A673 (cell line): ENCODE data around the gene C3orf70. TPM values are rescaled to one million over a fixed set of nuclear protein-coding genes. Genes with fewer than 3 reads are reported as not detected.

Source experiments
- BruUV-seq: library from RNA; stranded (reverse); fragments of 400-500 nt; replicated peaks from 2 replicates; lab custom pipeline; 2021; lab: Mats Ljungman, UMichigan
- CTCF ChIA-PET: fragments of 300-600 bp; sonication (Branson Sonifier 250); formaldehyde crosslinking; loops from one replicate; lab custom pipeline; 2022; ENCODE audit warnings: antibody characterized with exemption; lab: Charles Lee
- POLR2A ChIA-PET: fragments of 300-600 bp; sonication (Branson Sonifier 250); formaldehyde crosslinking; loops from one replicate; lab custom pipeline; 2022; ENCODE audit warnings: antibody characterized with exemption; ENCODE audit not compliant: low non-redundant PET; lab: Charles Lee
- DNase-seq: peaks from one replicate; pipeline ENCODE4 v3.0.0-alpha.2; 2015; ENCODE audit warnings: low spot score
- H3K27ac ChIP-seq: fragments of 200-600 bp; sonication (generic); 2 replicates; pipeline ENCODE4 v1.5.1; 2016; ENCODE audit warnings: mixed run types, low read depth, mild to moderate bottlenecking, mixed read lengths, antibody characterized with exemption, low read length; ENCODE audit not compliant: poor library complexity, severe bottlenecking
- H3K27me3 ChIP-seq: fragments of 200-600 bp; sonication (generic); replicated peaks from 2 replicates; pipeline ENCODE4 v1.6.1; 2017; ENCODE audit warnings: mixed run types, low read depth, mild to moderate bottlenecking, mixed read lengths, antibody characterized with exemption, low read length; ENCODE audit not compliant: insufficient read depth, poor library complexity
- H3K36me3 ChIP-seq: fragments of 200-600 bp; sonication (generic); 2 replicates; pipeline ENCODE4 v1.6.1; 2016; ENCODE audit warnings: mixed run types, mild to moderate bottlenecking, mixed read lengths, antibody characterized with exemption, low read length; ENCODE audit not compliant: insufficient read depth, poor library complexity, severe bottlenecking
- H3K4me1 ChIP-seq: fragments of 200-600 bp; sonication (generic); 2 replicates; pipeline ENCODE4 v1.6.1; 2017; ENCODE audit warnings: mixed run types, mild to moderate bottlenecking, mixed read lengths, antibody characterized with exemption, low read length; ENCODE audit not compliant: insufficient read depth, poor library complexity, severe bottlenecking
- H3K4me3 ChIP-seq: fragments of 200-600 bp; sonication (generic); 2 replicates; pipeline ENCODE4 v1.5.1; 2016; ENCODE audit warnings: low read depth, mixed run types, mild to moderate bottlenecking, mixed read lengths, low read length; ENCODE audit not compliant: poor library complexity, severe bottlenecking
- H3K9me3 ChIP-seq: fragments of 200-600 bp; sonication (generic); 2 replicates; pipeline ENCODE4 v1.6.1; 2016; ENCODE audit warnings: mixed run types, low read depth, mild to moderate bottlenecking, mixed read lengths, antibody characterized with exemption, low read length; ENCODE audit not compliant: poor library complexity, severe bottlenecking
- CTCF ChIP-seq: fragments of 300-800, 200-600 bp; sonication (generic); conservative IDR thresholded peaks from 2 replicates; pipeline ENCODE4 v1.5.1; 2017; ENCODE audit warnings: low read depth, mild to moderate bottlenecking, antibody characterized with exemption, low read length, moderate library complexity, mixed read lengths
- EZH2 ChIP-seq: fragments of 200-600 bp; sonication (generic); IDR thresholded peaks from 2 replicates; pipeline ENCODE4 v1.6.1; 2017; ENCODE audit warnings: borderline replicate concordance, low read depth, mild to moderate bottlenecking, mixed read lengths, antibody characterized with exemption, low read length; ENCODE audit not compliant: poor library complexity, severe bottlenecking
- intact Hi-C: fragments of 100-400 bp; cut with micrococcal nuclease; formaldehyde crosslinking; loops from one replicate; pipeline ENCODE4 v1.10.0; 2022; ENCODE audit not compliant: unreplicated experiment
- total RNA-seq: library from RNA; stranded (reverse); gene quantifications from 2 replicates; pipeline ENCODE4 v1.2.3, GENCODE V29; 2021

Gene C3orf70
- total RNA-seq, 1 experiment from 2014 or later: 0.26 TPM

GRCh38 chr3:185137821-185138220 lies 15.0 kb downstream of the C3orf70 start:
- Histone ChIP-seq H3K36me3 (no peaks in the 10 kb centered on the region), H3K27me3 (peaks cover 3% of the 10 kb centered on the region), H3K27ac (no peak overlapping the region), H3K4me1 (no peaks in the 10 kb centered on the region), H3K9me3 (no peaks in the 10 kb centered on the region), H3K4me3 (no peak overlapping the region)
- no peak for DNase-seq
- BruUV-seq: no TSS peak
- TF ChIP-seq CTCF (no peak), EZH2 (no peak)
- ChIA-PET CTCF (no interaction called here), POLR2A (no interaction called here)
- intact Hi-C loops: no loop called here

GRCh38 chr3:185134509-185134908 lies 18.4 kb downstream of the C3orf70 start:
- no peaks in the 10 kb centered on the region for H3K36me3 ChIP-seq
- H3K27me3 ChIP-seq: no peaks in the 10 kb centered on the region
- H3K4me1 ChIP-seq: no peaks in the 10 kb centered on the region
- TF ChIP-seq EZH2 (no peak), CTCF (no peak)
- no peak overlapping the region for H3K4me3 ChIP-seq
- ChIA-PET POLR2A (no interaction called here), CTCF (no interaction called here)
- no peak for DNase-seq
- intact Hi-C loops: no loop called here
- H3K27ac ChIP-seq: no peak overlapping the region
- no peaks in the 10 kb centered on the region for H3K9me3 ChIP-seq
- BruUV-seq: no TSS peak

GRCh38 chr3:185131602-185132256 lies 21.1 kb downstream of the C3orf70 start:
- Histone ChIP-seq H3K4me3 (no peak overlapping the region), H3K36me3 (no peaks in the 10 kb centered on the region), H3K9me3 (no peaks in the 10 kb centered on the region), H3K4me1 (no peaks in the 10 kb centered on the region), H3K27me3 (no peaks in the 10 kb centered on the region), H3K27ac (no peak overlapping the region)
- no peak for DNase-seq
- intact Hi-C loops: no loop called here
- POLR2A ChIA-PET: no interaction called here
- CTCF ChIA-PET: no interaction called here
- no TSS peak for BruUV-seq
- TF ChIP-seq EZH2: no peak
- TF ChIP-seq CTCF: no peak
